NCI-H1048 (cell line): ENCODE measurements around the gene TNS1.

ENCODE experiments used
- DNase-seq: peaks from one replicate; lab custom pipeline; 2025; lab: John Stamatoyannopoulos, UW

The TNS1 gene

DNA sequence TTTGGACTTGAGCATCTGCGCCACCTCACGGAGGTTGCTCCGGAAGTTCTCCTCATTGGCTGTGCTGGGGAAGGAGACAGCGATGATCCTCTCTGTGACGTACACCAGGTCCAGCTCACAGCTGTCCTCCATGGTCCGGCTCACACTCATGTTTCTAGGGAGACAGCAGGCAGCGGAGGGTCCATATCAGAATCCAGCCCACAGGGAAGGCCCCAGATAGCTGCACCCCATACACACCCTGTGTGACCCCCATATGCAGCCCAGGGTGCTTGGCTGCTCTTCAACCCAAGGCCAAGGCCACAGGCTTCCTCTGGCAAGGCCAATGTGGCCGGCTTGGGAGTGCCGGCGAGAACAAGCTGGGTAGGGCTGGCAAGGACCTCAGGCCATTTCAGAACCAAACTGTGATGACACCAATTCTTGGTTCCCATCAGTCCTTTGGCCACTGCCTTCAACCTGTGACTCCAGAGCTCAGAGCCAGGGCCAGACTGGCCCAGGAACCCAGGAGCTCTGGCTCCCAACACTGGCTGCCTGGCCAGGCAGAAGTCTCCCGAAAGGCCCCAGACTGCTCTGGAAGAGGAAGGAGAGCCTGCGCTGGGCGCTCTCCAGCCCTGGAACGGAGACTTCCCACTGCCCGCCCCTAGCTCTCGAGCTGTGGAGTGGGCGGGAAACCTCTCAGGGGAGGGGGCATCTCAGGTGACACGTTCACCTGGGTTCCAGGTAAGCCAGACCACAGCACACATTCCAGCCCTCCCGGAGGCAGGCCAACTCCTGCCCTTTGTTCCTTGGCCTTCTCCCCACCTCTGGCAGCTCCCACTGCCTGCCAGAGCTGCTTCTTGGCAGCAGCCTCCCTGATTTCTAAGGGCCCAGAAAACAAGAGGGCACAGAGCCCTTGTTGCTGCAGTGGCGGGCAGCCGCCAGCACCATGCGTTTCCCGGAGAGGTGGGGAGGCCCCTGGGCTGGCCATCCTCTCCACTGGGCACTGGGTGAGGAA is 104.7 kb downstream of the TNS1 start:
- no peak for DNase-seq

DNA sequence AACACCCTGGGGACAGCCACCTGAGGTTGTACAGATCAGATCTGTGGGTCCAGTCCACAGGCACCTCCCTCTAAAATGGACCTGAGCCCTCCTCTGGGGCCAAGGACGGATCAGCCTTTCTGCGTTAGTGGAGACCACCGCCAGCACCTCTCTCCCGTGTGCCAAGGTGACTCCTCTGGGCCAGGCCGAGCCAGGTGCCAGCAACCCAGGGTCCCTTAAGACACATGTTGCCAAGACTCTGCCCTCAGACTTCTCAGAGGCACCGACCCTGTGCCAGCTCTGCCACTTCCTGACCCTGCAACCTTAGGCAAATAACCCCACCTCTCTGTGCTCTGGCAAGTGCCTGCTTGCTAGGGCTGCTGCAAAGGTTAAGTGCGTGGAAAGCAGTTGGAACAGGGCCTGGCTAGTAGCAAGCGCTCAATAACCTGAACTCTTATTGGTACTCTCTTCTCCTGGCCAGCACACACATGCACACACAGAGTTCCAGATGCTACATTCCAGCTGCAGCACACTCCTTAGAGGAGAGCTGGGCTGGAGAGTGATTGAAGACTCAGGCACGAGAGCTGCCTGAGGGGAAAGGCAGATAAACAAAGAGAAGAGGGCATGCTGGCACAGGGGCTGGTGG is 105.6 kb downstream of the TNS1 start:
- DNase-seq: no peak

DNA sequence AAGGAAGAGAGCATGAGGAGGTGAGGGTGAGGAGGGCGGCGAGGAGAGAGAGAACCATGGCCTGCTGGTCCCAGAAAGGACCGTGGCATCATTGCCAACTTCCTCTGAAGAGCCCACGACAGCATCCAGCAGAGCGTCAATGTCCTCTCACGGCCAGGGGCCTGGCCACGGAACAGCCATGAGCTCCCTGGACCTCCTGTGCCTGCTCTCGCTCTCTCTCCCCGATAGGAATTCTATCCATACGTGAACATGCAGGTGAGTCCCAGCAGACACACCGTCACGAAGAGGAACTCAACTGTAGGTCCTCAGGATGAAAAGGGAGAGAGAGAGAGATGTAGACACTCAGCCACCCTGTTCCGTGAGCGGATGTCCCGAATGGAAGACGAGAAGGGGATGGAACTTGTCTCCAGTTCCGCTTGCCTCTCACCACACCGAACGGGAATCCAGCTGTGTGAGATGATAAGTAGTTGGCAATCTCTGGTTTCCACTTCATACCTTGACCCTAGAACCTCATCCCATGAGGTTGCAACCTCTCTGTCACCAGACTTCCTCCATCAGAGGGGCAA is 107.6 kb downstream of the TNS1 start:
- DNase-seq: no peak

DNA sequence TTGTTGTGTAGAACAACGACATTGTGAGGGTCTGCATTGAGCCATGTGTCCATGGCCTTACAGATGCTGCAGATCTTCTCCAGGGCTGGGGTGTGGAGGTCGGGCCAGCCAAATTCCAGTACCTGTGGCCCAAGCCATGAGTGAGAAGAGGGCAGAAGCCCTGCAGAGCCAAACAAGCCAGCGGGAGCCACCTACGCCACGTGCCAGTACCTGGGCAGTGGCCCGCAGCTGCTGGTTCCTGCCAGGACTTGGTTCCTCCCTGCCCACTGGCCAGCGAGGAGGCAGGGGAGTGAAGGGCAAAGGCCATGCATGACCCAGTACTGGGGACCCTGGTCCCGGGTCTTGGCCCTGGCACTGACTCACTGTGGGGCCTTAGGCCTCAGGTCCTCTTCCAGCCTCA is 109.4 kb downstream of the TNS1 start:
- DNase-seq: no peak

DNA sequence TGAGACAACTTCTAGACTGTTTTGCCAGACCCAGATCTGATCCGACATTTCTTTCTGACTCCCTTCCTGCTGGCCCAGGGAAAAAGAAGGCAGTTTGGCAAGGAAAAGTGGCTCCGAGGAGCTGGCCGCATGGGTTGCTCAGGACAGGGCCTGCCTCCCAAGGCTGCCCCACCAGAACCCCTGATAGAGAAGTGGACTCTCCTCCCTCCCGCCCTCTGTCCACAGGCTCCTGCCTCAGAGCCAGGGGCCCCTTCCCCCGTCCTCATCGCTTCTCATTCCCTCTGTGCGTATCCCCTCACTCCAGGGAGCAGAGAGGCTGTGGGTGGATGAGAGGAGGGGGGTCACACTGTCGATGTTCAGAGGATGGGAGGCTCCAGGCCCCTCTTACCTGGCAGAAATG is 110.2 kb downstream of the TNS1 start:
- no peak for DNase-seq

DNA sequence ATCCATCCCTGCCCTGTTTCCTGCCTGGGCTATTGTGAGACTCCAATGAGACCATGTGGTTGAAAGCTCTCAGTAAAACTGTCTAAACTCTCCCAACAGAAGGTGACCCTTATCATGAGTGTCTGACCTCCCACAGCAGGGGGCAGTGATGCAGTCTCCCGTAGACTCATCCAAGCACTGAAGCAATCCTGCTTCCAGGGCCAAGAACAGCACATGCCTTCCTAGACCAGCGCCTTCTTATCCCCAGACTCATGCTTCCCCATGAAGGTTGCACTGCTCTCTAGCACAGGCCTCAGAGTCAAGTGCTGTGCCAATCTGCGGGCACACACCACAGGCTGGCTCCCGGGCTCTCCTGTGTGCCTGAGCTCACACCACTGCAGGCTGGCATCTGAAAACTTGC is 112.3 kb downstream of the TNS1 start:
- DNase-seq: no peak

GRCh38 chr2:217889656-217890055 is 113.1 kb downstream of the TNS1 start:
- no peak for DNase-seq

DNA sequence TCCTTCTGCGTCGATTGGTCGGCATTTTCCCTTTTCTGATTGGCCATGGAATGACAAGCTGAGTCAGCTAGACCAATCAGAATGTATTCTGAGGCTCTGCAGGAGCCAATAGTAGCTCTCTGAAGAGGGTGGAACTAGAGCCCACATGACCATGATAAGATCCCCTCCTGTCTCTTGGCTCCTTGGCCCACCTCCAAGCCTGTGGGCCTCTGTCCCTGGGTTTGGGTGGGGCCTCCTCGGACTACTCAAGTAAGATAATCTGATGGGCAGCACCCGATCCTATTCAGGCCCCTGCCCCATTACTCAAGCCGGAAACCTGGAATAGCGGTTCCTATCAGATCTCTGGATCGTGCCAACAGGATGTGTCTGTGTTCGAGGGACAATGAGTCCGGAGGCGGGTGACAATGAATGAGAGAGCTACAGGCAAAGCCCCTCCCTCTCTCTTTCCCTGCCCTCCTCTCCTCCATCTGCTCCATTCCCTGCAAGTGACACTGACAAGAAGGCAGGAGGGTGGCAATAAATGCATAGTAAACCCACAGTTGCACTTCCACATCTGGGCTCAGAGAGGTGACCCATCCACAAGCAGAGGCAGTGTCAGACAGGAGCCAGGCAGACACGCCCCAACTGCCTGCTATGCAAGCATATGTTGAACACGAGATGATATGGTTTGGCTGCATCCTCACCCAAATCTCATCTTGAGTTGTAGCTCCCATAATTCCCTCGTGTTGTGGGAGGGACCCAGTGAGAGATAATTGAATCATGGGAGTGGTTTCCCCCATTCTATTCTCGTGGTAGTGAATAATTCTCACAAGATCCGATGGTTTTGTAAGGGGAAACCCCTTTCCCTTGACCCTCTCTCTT is 114.7 kb downstream of the TNS1 start:
- no peak for DNase-seq

DNA sequence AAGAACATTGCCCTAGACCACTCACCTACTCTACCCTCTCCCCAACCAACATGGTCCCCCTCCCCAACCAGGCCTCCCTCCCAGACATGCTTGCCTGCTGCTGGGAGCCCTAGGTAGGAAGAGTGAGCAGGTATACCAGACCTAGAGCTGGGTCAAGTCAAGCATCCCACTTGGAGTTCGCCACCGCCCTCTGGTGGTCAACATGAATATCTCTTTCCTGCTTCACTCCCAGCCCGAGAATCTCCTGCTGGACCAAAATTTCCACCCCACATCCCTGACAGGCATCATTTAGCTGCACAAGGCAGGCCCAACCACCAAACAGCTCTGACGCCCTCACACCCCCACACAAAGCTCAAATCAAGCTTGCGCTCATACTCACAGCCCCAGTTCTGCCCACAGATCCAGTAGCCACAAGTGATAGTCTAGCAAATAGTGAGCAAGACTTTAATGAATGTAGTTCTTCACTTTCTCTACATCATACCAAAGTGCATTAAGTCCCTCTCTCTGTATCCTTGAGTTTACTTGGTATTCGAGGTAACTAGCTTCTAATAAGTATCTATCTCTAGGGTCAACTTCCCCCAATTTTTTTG is 116.0 kb downstream of the TNS1 start:
- DNase-seq: peak; percentile 38

DNA sequence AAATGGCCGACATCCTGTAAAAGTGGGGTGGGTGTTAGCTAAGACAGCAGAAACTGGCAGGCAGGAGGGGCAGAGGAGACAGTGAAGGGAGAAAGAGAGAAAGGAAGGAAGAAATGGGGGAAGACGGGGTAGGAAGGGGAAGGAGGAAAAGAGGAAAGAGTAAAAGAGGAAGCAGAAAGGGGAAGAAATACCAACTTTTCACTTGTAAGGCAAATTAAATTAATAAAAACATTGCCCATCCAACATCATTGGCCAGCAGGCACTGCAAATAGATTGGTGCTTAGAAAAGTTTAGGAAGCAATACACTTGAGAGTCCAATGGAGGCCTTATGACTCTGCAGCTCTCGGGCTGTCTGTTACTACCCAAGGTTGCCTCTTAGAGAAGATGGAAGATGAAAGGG is 116.7 kb downstream of the TNS1 start:
- DNase-seq: no peak

DNA sequence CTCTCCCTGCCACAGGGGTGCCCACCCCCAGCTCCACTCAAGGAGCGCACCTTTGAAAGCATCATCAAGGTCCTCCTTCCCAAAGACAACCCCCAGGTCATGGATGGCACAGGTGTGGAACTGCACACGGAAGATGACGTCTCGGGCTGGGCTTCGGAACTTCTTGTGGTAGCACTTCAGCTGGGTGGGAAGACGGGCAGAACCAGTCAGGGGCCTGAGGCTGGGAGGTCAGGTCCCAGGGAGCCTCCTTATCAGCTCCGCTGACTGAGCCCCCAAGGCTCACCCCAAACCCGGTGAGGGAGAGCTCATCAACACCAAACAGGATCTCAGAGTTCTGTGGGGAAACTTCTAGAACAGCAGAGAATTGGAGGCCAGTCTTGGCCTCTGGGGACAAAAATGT is 117.8 kb downstream of the TNS1 start:
- no peak for DNase-seq

DNA sequence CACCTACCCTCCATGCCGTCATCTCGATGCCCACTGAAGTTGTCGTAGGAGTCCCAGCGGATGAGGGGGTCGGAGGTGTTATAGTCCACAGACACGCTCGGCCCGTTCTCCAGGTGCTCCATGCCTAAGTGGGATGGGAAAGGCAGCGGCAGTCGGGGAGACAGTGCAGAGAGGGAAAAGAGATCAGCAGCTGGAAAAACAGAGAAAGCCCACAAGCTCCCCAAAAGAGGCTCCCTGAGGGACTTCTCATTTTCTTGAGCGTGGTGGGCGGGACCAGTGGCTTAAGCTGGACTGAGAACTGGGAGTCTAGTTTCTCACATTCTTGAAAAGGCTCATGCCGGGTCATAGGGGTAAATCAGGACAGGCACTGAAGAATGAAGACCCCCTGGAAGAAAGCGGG is 121.9 kb downstream of the TNS1 start:
- no peak for DNase-seq

GRCh38 chr2:217880287-217880889 is 122.4 kb downstream of the TNS1 start:
- DNase-seq: no peak

- no peak for DNase-seq
These were observed 123.7 kb downstream of the TNS1 start for GRCh38 chr2:217878915-217879590.

GRCh38 chr2:217877866-217878265 is 124.9 kb downstream of the TNS1 start:
- DNase-seq: no peak

DNA sequence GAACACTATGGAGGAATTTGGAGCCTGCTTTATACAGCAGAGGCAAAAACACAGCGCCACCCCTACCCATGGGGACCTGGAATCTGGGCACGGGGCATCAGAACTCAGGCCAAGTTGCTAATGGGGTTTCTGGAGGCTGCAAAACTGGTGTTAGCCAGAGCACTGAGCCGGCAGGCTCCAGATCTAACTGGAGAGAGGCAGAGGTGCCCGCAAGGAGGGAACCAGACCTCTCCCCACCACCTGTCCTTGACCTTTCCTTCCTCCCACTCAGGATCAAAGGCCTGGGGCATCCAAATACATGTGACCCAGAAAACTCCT is 126.6 kb downstream of the TNS1 start:
- no peak for DNase-seq

DNA sequence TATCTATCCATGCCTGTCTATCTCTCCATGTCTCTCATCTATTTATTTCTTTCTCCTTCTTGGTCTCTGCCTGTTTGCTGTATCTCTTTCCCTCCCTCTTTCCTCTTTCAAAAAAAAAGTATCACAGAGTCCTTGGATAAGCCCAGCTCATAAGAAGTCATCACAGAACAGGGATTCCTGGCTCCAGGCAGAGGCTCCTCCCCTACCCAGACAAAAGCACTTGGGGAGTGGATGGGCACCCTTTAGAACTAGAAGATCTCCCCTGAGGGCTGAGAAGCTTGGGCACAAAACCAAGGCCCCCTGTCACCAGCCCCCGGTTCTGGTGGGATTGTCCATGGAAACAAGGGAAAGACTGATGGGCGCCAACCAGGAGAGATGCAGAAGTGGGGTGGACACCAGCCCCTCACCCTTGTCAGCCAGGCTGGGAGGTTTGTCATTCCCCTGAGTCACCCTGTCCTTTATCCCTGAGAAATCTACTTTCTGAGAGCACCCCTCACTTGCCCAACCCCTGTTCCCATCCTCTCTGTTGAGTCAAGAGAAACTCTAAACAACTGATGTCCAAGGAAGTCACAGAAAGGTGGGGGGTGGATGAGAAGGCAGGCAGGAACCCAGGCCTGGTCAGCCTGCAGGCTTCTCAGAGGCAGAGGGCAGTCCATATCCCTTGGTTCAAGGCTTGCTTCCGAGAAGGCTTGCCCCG is 127.1 kb downstream of the TNS1 start:
- no peak for DNase-seq

DNA sequence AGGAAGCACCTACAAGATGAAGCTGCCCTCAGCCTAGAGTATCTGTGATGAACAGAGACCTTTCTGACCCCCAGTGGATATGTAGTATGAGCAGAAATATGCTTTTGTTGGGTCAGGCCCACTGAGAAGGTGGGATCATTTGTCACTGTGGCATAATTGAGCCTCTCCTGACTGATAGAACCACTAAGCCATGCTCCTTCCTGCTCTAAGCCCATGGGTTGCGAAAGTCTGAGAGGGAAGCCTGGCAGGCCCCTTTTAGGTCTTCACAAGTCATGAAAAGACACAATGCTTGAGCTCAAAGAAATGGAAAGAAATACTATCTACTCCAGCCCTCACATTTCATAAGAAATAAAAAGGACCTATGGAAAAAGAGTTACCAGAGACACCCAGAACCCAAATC is 127.7 kb downstream of the TNS1 start:
- no peak for DNase-seq

DNA sequence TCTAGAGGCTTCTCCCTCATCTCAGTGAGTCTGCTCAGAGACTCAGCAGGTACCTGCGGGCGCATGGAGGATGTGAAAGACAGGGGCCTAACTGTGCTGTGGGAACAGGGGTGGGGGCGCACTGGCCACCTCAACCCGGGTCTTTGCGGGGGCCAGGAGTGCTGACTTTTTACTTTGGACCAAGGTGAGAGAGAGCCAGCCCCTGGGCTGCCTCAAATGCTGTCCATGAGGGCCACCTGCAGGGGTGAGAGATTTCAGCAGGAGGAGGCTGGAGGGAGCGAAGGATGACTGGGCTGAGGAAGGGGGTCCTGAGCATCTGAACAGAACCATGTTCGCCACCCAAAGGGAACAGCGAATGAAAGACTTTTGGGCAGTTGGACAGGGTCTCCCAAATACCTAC is 129.4 kb downstream of the TNS1 start:
- no peak for DNase-seq

- DNase-seq: no peak
These were observed 130.5 kb downstream of the TNS1 start for GRCh38 chr2:217872319-217872718.
